Measurements from ENCODE around the gene CTSS.

GRCh38 chr1:150796374-150796773 is 30.8 kb upstream of the CTSS start:
- TF ChIP-seq TCF4 (CRISPR knock-in tag; IDR thresholded peaks at IDR 0.05; ENCODE audit: borderline replicate concordance) (no peak), PATZ1 (CRISPR knock-in tag; IDR thresholded peaks at IDR 0.05; ENCODE audit: borderline replicate concordance) (no peak), ZC3H10 (CRISPR knock-in tag; IDR thresholded peaks at IDR 0.05) (no peak), OSR1 (CRISPR knock-in tag; IDR thresholded peaks at IDR 0.05) (no peak), ZNF70 (CRISPR knock-in tag; IDR thresholded peaks at IDR 0.05) (no peak), PPARA (CRISPR knock-in tag; IDR thresholded peaks at IDR 0.05; ENCODE audit: borderline replicate concordance) (no peak), CREB5 (CRISPR knock-in tag; IDR thresholded peaks at IDR 0.05; ENCODE audit: low read depth) (no peak), TSHZ2 (CRISPR knock-in tag; IDR thresholded peaks at IDR 0.05) (no peak), RARB (CRISPR knock-in tag; IDR thresholded peaks at IDR 0.05) (no peak), ARNTL (CRISPR knock-in tag; IDR thresholded peaks at IDR 0.05; ENCODE audit: borderline replicate concordance, low read depth) (no peak), CSDC2 (CRISPR knock-in tag; IDR thresholded peaks at IDR 0.05) (no peak), BACH2 (CRISPR knock-in tag; IDR thresholded peaks at IDR 0.05; ENCODE audit: borderline replicate concordance) (no peak), ESRRG (CRISPR knock-in tag; IDR thresholded peaks at IDR 0.05) (no peak), POU6F1 (CRISPR knock-in tag; IDR thresholded peaks at IDR 0.05; ENCODE audit: borderline replicate concordance, low read depth) (no peak)

Measured in SK-N-SH treated with all-trans-retinoic acid at 6 μM for 48 hours (cell line).